ENCODE data around the gene HIVEP1.
A peak's percentile ranks its signal among the peaks of the same experiment; 100 is the strongest.

HIVEP1 gene

GRCh38 chr6:12010635-12011275, 1.4 kb upstream of the HIVEP1 start:
- no peak for DNase-seq (ENCODE audit: low read depth)
- TF ChIP-seq CTCF (conservative IDR thresholded peaks at IDR 0.05; ENCODE audit: low read depth, low read length): no peak
- H3K4me3 ChIP-seq (ENCODE audit: low read depth, low read length): peak overlapping the region; percentile 80

- peak; percentile 98 for DNase-seq (ENCODE audit: low read depth)
- no peak for TF ChIP-seq CTCF (conservative IDR thresholded peaks at IDR 0.05; ENCODE audit: low read depth, low read length)
- peak overlapping the region; percentile 81 for H3K4me3 ChIP-seq (ENCODE audit: low read depth, low read length)
These were observed 655 bp upstream of the HIVEP1 start for GRCh38 chr6:12011276-12012037.

- no peak for TF ChIP-seq CTCF (conservative IDR thresholded peaks at IDR 0.05; ENCODE audit: low read depth, low read length)
- H3K4me3 ChIP-seq (ENCODE audit: low read depth, low read length): peak overlapping the region; percentile 81
- DNase-seq (ENCODE audit: low read depth): peak; percentile 92
These were observed 620 bp downstream of the HIVEP1 start for GRCh38 chr6:12012558-12013306.

- no peak for TF ChIP-seq CTCF (conservative IDR thresholded peaks at IDR 0.05; ENCODE audit: low read depth, low read length)
- no peak for DNase-seq (ENCODE audit: low read depth)
- H3K4me3 ChIP-seq (ENCODE audit: low read depth, low read length): peak overlapping the region; percentile 81
These were observed 1.2 kb downstream of the HIVEP1 start for GRCh38 chr6:12013307-12013719.

- peak; percentile 90 for DNase-seq (ENCODE audit: low read depth)
- TF ChIP-seq CTCF (conservative IDR thresholded peaks at IDR 0.05; ENCODE audit: low read depth, low read length): no peak
- no peak overlapping the region for H3K4me3 ChIP-seq (ENCODE audit: low read depth, low read length)
These were observed 2.1 kb downstream of the HIVEP1 start for GRCh38 chr6:12014027-12014872.

GRCh38 chr6:12014873-12015149, 2.7 kb downstream of the HIVEP1 start:
- H3K4me3 ChIP-seq (ENCODE audit: low read depth, low read length): no peak overlapping the region
- no peak for TF ChIP-seq CTCF (conservative IDR thresholded peaks at IDR 0.05; ENCODE audit: low read depth, low read length)
- DNase-seq (ENCODE audit: low read depth): no peak

Measured in choroid plexus epithelial cell (primary cell).